Measurements from ENCODE around the gene AGL.

- no peak for TF ChIP-seq CTCF (IDR thresholded peaks at IDR 0.05)
- no peak for TF ChIP-seq EP300 (IDR thresholded peaks at IDR 0.05)
- TF ChIP-seq ZSCAN20 (CRISPR knock-in tag; IDR thresholded peaks at IDR 0.05), result no peak
Observed at GRCh38 chr1:99955375-99955774, 105.2 kb downstream of the AGL start.
